ENCODE data around the gene EXOC3. TPM values are rescaled to one million over a fixed set of nuclear protein-coding genes. Genes with fewer than 3 reads are reported as not detected.

The EXOC3 gene
- total and polyA plus RNA-seq, 2 of the 8 experiments (the other 6 are each of a cell fraction or from before 2014, with no cell fraction given) = 14.4 to 30.0 TPM

- no peaks in the 10 kb centered on the region for H3K36me3 ChIP-seq (ENCODE audit: control insufficient read depth in 2 of 4, insufficient read depth in 4 of 4, low read length in 3 of 4)
- WGBS, 2 experiments (ENCODE audit: extremely low coverage in 1 of 2, insufficient coverage in 1 of 2, insufficient read length in 1 of 2, insufficient replicate concordance in 2 of 2, low coverage in 1 of 2, low lambda C conversion rate in 2 of 2, missing lambda C conversion rate in 1 of 2) = 87% methylated on average over 6 of the region's 9 CpGs; no CpG with 5 or more reads in 1 of the 2 experiments
- POLR2A ChIA-PET (ENCODE audit: partially characterized antibody) = interaction anchor here (0.7 kb wide), 1 partner anchor 65 kb away, joined by 3 read pairs; no protein-coding TSS in a partner anchor
Measured at GRCh38 chr5:406041-406440, 36.9 kb upstream of the EXOC3 start.

More at GRCh38 chr5:406041-406440, 36.9 kb upstream of the EXOC3 start:
- no peak overlapping the region for H3K4me3 ChIP-seq (ENCODE audit: extremely low read depth in 1 of 4, insufficient read depth in 2 of 4, low read depth in 3 of 4, low read length in 4 of 4)
- no peak overlapping the region for H2AFZ ChIP-seq (ENCODE audit: low read length)
- no peaks in the 10 kb centered on the region for H3K23me2 ChIP-seq (ENCODE audit: low read depth, low read length)
- H4K5ac ChIP-seq (ENCODE audit: insufficient read length, low read depth, low read length) = no peak overlapping the region
- no peak overlapping the region for H3K4me2 ChIP-seq (ENCODE audit: insufficient read depth in 1 of 2, low read depth in 2 of 2, low read length in 2 of 2)
- H3K14ac ChIP-seq (ENCODE audit: insufficient read length) = no peak overlapping the region
- H3K18ac ChIP-seq (ENCODE audit: extremely low read depth, low read length) = no peak overlapping the region
- peaks cover 0 to 1% (median 0%) of the 10 kb centered on the region in 4 experiments; a peak in 2 of 7 replicates for H3K27me3 ChIP-seq (replicated peaks in 1 of 4; ENCODE audit: control insufficient read depth in 3 of 4, extremely low read depth in 1 of 4, insufficient read depth in 3 of 4, low read length in 3 of 4)
- H3K9me3 ChIP-seq (ENCODE audit: insufficient read depth in 2 of 2, low read depth in 1 of 2, low read length in 1 of 2) = no peaks in the 10 kb centered on the region
- no peak overlapping the region for H2BK120ac ChIP-seq (replicated peaks; ENCODE audit: low read depth, low read length)
- H3K79me2 ChIP-seq (ENCODE audit: control insufficient read depth in 1 of 2, insufficient read depth in 2 of 2, low read length in 2 of 2) = no peaks in the 10 kb centered on the region
- H4K8ac ChIP-seq (ENCODE audit: extremely low read depth, insufficient read depth, low read length) = no peak overlapping the region
- H2BK20ac ChIP-seq (ENCODE audit: low read length) = no peak overlapping the region
- FAIRE-seq (no peak), DNase-seq (ENCODE audit: low read depth in 1 of 2, low spot score in 2 of 2) (no peak)
- H2AK5ac ChIP-seq (ENCODE audit: low read depth, low read length) = no peak overlapping the region
- no peak overlapping the region for H2BK15ac ChIP-seq (ENCODE audit: low read length)
- no peak overlapping the region for H4K91ac ChIP-seq (replicated peaks; ENCODE audit: insufficient read length, low read length)
- H3K56ac ChIP-seq (replicated peaks; ENCODE audit: insufficient read length, low read depth, low read length) = no peak overlapping the region
- no peak overlapping the region for H3K9ac ChIP-seq (replicated peaks in 1 of 4; ENCODE audit: extremely low read depth in 1 of 4, low read depth in 3 of 4, low read length in 3 of 4)
- no peaks in the 10 kb centered on the region; a peak in 1 of 7 replicates for H3K4me1 ChIP-seq (replicated peaks in 1 of 4; ENCODE audit: control insufficient read depth in 3 of 4, insufficient read depth in 4 of 4, low read length in 3 of 4)
- no peak overlapping the region for H2BK12ac ChIP-seq (ENCODE audit: low read depth, low read length)
- TF ChIP-seq RAD21 (IDR thresholded peaks at IDR 0.05 in 1 of 2, conservative IDR thresholded peaks at IDR 0.05 in 1 of 2; ENCODE audit: low read depth in 2 of 2, low read length in 2 of 2) = no peak
- no peak for TF ChIP-seq RNF2 (IDR thresholded peaks at IDR 0.05; ENCODE audit: borderline replicate concordance, low read depth, low read length, missing control alignments, poor library complexity, severe bottlenecking)
- TF ChIP-seq CREB1 (IDR thresholded peaks at IDR 0.05) = no peak
- no peak for TF ChIP-seq SIRT6 (IDR thresholded peaks at IDR 0.05; ENCODE audit: low read length)
- TF ChIP-seq SUZ12 (IDR thresholded peaks at IDR 0.05; ENCODE audit: low read length) = no peak
- no peak for TF ChIP-seq POU5F1 (IDR thresholded peaks at IDR 0.05; ENCODE audit: low read depth, low read length)
- TF ChIP-seq EGR1 (IDR thresholded peaks at IDR 0.05; ENCODE audit: borderline replicate concordance, low read depth, low read length) = no peak
- TF ChIP-seq TCF12 (IDR thresholded peaks at IDR 0.05; ENCODE audit: low read depth, low read length) = no peak
- TF ChIP-seq SAP30 (IDR thresholded peaks at IDR 0.05; ENCODE audit: insufficient read depth, insufficient replicate concordance, low read length) = no peak
- no peak for TF ChIP-seq TEAD4 (IDR thresholded peaks at IDR 0.05; ENCODE audit: low read depth, low read length)
- no peak for TF ChIP-seq NANOG (IDR thresholded peaks at IDR 0.05; ENCODE audit: insufficient read depth, low read depth, low read length, poor library complexity, severe bottlenecking)
- TF ChIP-seq MAFK (IDR thresholded peaks at IDR 0.05; ENCODE audit: low read depth, low read length) = no peak
- H3K27ac ChIP-seq (ENCODE audit: low read depth, low read length) = no peak overlapping the region
- no peaks in the 10 kb centered on the region for H4K20me1 ChIP-seq (replicated peaks in 1 of 2; ENCODE audit: control insufficient read depth in 1 of 2, insufficient read depth in 2 of 2, low read length in 2 of 2)
- H3K79me1 ChIP-seq (ENCODE audit: low read depth, low read length) = no peaks in the 10 kb centered on the region
- H2BK5ac ChIP-seq (ENCODE audit: low read depth, low read length) = no peak overlapping the region
- H3K4ac ChIP-seq (replicated peaks; ENCODE audit: insufficient read length, low read depth, low read length) = no peak overlapping the region
- CTCF ChIA-PET (ENCODE audit: partially characterized antibody) = interaction anchor here (1.1 kb wide), 1 partner anchor 71 kb away, joined by 3 read pairs; no protein-coding TSS in a partner anchor
- no peak overlapping the region for H3K23ac ChIP-seq (ENCODE audit: insufficient read length)
